ENCODE data around the gene NFE2L2.
"Not testable (repeated sequence)": the region's sequence is repeated elsewhere in the genome, so short reads cannot be mapped to it uniquely, and the experiment has no call there.

Gene NFE2L2

DNA sequence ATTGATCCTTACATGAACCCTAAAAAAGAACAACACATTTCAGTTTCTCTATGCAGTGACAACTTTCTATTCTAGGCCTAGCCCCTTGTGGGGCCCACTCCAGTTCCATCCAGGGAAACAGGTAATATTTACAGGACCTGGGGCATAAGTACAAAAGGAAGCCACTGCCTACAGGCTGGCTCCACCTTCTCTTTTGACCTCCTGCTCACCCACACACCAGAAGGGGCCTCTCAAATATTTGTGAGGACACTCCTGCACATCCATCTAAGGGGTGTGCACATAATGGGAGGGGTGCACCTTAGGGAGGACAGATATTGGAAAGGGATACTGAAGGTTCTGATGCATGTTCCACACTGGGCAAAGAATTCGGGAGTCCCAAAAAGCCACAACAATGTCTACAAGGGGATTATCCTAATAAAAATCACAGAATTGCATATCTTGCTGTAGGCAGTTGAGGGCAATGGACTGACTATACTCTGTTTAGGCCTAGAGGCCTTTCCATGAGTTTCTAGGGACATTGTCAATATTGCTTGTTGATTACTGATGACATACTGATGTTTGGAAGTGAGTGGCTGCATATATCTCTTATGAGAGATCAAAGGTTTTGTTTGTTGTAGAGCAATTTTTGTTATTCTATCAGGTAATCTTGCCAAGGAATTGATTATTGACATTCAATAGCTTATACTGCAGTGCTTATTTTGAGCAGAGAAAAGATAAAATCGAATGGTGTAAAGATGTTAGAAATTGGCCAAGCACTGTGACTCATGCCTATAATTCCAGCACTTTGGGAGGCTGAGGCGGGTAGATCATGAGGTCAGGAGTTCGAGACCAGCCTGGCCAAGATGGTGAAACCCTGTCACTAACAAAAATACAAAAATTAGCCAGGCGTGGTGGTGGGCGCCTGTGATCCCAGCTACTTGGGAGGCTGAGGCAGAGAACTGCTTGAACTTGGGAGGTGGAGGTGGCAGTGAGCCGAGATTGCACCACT is 75.8 kb downstream of the NFE2L2 start:
- DNase-seq: no peak

- DNase-seq: no peak
These were observed 76.8 kb downstream of the NFE2L2 start for GRCh38 chr2:177187631-177188312.

DNA sequence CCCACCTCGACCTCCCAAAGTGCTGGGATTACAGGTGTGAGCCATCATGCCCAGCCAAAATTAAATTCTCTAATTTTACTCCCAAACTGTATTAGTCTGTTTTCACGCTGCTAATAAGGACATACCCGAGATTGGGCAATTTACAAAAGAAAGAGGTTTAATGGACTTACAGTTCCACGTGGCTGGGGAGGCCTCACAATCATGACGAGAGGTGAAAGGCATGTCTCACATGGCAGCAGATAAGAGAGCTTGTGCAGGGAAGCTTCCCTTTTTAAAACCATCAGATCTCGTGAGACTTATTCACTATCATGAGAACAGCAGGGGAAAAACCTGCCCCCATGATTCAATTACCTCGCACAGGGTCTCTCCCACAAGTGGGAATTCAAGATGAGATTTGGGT is 78.5 kb downstream of the NFE2L2 start:
- DNase-seq: not testable (repeated sequence)

DNA sequence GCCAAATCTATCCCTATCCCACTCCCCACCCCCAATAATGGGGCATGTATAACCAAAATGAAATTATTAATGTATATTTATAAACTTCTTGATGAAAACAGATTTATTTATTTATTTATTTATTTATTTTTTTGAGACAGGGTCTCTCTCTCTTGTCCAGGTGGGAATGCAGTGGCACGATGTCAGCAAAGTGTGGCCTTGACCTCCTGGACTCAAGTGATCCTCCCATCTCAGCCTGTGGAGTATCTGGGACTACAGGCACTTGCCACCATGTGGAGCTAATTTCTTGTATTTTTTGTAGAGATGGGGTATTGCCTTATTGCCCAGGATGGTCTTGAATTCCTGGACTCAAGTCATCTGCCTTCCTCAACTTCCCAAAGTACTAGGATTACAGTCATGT is 79.9 kb downstream of the NFE2L2 start:
- no peak for DNase-seq

DNA sequence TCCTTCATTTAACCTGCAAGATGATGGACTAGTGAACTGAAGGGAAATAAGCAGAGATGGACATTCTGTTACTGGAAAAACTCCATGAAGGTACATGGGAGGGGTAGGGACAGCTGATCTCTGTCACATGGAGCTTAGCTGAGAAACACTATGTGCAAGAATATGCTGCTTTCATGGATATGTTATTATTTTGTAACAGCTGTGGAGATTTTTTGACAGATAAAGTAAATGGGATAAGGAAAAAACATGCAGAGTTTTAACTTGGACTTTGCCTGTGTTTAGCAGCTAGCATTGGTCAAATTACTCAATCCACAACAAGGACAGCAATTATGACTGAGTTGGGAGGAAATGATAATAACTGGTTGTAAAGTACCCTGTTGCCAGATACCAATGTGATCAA is 80.7 kb downstream of the NFE2L2 start:
- no peak for DNase-seq
